Dendritic cell treated with granulocyte-macrophage colony-stimulating factor and Interleukin-4, amounts not matched to agents 40 ng/mL and 50 ng/mL, for 4 days (primary cell): ENCODE measurements around the gene SNX7.

Experiments used
- H3K27ac Mint-ChIP-seq: one replicate; pipeline ENCODE4 v1.8.0; 2022; ENCODE audit warnings: mild to moderate bottlenecking, mixed read lengths
- H3K27me3 Mint-ChIP-seq: one replicate; pipeline ENCODE4 v1.8.0; 2022; ENCODE audit warnings: mild to moderate bottlenecking, mixed read lengths
- H3K36me3 Mint-ChIP-seq: one replicate; pipeline ENCODE4 v1.8.0; 2022; ENCODE audit warnings: low read depth, mixed read lengths
- H3K4me1 Mint-ChIP-seq: one replicate; pipeline ENCODE4 v1.8.0; 2022; ENCODE audit warnings: low read depth, mixed read lengths
- H3K4me3 Mint-ChIP-seq: one replicate; pipeline ENCODE4 v1.8.0; 2022; ENCODE audit warnings: mild to moderate bottlenecking, moderate library complexity, mixed read lengths
- H3K9me3 Mint-ChIP-seq: one replicate; pipeline ENCODE4 v1.8.0; 2022; ENCODE audit warnings: mixed read lengths
- intact Hi-C: fragments of 100-400 bp; cut with micrococcal nuclease; formaldehyde crosslinking; loops from one replicate; pipeline ENCODE4 v1.15.0; 2022

Gene SNX7

DNA sequence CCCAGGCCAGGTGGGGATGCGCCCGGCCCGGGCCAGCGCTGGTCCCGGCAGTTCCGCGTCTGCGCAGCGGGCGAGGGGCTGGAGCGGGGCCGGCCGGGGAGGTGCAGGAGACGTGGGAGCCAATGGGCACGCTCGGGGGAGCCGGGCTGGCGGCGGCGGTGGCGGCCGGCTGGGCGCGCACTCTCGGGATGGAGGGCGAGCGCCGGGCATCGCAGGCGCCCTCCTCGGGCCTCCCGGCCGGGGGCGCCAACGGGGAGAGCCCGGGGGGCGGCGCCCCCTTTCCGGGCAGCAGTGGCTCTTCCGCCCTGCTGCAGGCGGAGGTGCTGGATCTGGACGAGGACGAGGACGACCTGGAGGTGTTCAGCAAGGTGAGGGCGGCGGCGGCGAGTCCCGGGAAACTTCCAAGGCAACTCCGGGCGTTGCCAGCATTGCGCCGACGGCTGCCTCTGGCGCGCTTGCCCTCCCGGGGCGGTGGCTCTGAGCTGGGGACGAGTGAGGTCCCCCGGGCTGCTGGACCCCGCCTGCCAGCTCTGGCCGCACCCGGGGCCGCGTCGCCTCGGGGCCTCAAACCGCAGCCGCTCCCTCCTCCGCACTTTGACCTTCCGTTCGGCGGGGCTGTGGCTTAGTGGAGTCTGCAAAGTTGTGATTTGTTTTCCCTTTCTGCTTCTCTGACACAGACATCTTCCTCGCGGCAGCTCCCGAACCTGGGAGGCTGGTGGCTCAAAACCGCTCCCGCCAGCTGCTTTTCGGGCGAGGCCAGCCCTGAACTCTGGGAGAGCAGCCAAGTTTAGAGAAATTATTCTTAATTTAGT lies at the start of gene SNX7:
SNX7 (plus strand) TSS at position 178 of the 812 bp plus-strand sequence; CDS start at position 189, 11 bp downstream.
- peaks cover 10% of the 10 kb centered on the region for H3K4me1 Mint-ChIP-seq
- H3K4me3 Mint-ChIP-seq = peak within 1 kb of the TSS; percentile 81
- intact Hi-C loops = no loop called here
- H3K36me3 Mint-ChIP-seq = no peaks in the 10 kb centered on the region
- peaks cover 51% of the 10 kb centered on the region for H3K27me3 Mint-ChIP-seq
- no peaks in the 10 kb centered on the region for H3K9me3 Mint-ChIP-seq
- H3K27ac Mint-ChIP-seq = no peak within 1 kb of the TSS

DNA sequence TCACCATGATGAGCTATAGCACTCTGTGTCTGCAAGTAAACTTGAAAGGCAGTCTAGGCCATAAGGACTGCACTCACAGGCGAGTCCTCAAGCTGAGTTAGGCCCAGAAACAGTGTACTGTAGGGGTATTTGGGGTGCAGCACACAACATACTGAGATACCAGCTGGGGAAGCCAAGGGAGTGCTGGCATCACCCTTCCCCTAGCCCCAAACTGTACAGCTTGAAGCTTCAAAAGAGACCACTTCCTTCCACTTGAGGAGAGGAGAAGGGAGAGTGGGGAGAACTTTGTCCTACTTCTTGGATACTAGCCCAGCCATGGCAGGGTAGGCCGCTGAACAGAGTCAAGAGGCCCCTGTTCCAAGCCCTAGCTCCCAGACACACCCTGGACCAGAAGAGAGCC lies 24.2 kb upstream of the SNX7 start:
- Mint-ChIP-seq H3K9me3 (peaks cover 45% of the 10 kb centered on the region), H3K4me1 (no peaks in the 10 kb centered on the region), H3K36me3 (no peaks in the 10 kb centered on the region), H3K4me3 (no peak overlapping the region), H3K27me3 (no peaks in the 10 kb centered on the region), H3K27ac (no peak overlapping the region)
- intact Hi-C loops = no loop called here

- H3K9me3 Mint-ChIP-seq = peaks cover 45% of the 10 kb centered on the region
- H3K27me3 Mint-ChIP-seq = no peaks in the 10 kb centered on the region
- H3K4me3 Mint-ChIP-seq = no peak overlapping the region
- H3K27ac Mint-ChIP-seq = no peak overlapping the region
- H3K36me3 Mint-ChIP-seq = no peaks in the 10 kb centered on the region
- no peaks in the 10 kb centered on the region for H3K4me1 Mint-ChIP-seq
- intact Hi-C loops = no loop called here
Measured at GRCh38 chr1:98638185-98638584, 23.3 kb upstream of the SNX7 start.

- Mint-ChIP-seq H3K27me3 (no peaks in the 10 kb centered on the region), H3K4me3 (no peak overlapping the region), H3K36me3 (no peaks in the 10 kb centered on the region), H3K9me3 (peaks cover 25% of the 10 kb centered on the region), H3K4me1 (no peaks in the 10 kb centered on the region), H3K27ac (no peak overlapping the region)
- intact Hi-C loops = no loop called here
Measured at GRCh38 chr1:98644510-98644909, 17.0 kb upstream of the SNX7 start.

- no peaks in the 10 kb centered on the region for H3K36me3 Mint-ChIP-seq
- no peaks in the 10 kb centered on the region for H3K4me1 Mint-ChIP-seq
- H3K9me3 Mint-ChIP-seq = peaks cover 14% of the 10 kb centered on the region
- intact Hi-C loops = no loop called here
- H3K27me3 Mint-ChIP-seq = no peaks in the 10 kb centered on the region
- no peak overlapping the region for H3K4me3 Mint-ChIP-seq
- no peak overlapping the region for H3K27ac Mint-ChIP-seq
Measured at GRCh38 chr1:98651116-98651632, 10.3 kb upstream of the SNX7 start.

GRCh38 chr1:98653123-98653522 lies 8.4 kb upstream of the SNX7 start:
- intact Hi-C loops = no loop called here
- Mint-ChIP-seq H3K27me3 (peaks cover 2% of the 10 kb centered on the region), H3K27ac (no peak overlapping the region), H3K4me3 (no peak overlapping the region), H3K9me3 (peaks cover 14% of the 10 kb centered on the region), H3K36me3 (no peaks in the 10 kb centered on the region), H3K4me1 (no peaks in the 10 kb centered on the region)

GRCh38 chr1:98659879-98660278 lies 1.6 kb upstream of the SNX7 start:
- Mint-ChIP-seq H3K4me3 (no peak overlapping the region), H3K4me1 (peaks cover 10% of the 10 kb centered on the region), H3K36me3 (no peaks in the 10 kb centered on the region)

DNA sequence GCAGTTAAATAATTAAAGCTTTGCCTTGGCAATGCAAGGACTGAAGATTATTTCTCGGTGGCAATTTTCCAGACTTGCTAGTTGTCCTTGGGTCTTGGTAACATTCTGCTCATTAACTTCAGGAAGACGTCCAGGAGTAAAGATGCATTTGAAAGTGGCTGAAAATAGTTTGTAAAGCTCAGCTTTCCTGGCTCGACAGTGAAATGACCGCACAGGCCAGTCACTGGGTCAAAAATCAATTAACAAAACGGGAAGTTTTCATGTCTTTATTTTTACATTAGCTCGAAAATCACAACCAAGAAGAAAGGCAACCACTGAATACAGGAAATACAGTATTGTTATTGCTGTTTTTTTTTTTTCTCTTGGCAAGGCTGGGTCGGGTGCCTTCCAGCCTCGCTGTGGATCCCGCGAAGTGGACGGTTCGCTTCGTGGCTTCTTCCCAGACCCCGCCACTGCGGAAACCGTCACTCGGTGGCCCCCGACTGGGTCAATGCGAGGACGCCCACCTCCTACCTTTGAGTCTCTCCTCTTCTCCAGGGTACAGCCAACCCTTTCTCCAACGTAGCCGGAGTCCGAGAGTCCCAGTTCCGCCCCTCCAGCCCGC lies 479 bp upstream of the SNX7 start:
- Mint-ChIP-seq H3K27me3 (peaks cover 49% of the 10 kb centered on the region), H3K4me3 (peak overlapping the region; percentile 81), H3K9me3 (no peaks in the 10 kb centered on the region), H3K27ac (no peak overlapping the region), H3K36me3 (no peaks in the 10 kb centered on the region), H3K4me1 (peaks cover 10% of the 10 kb centered on the region)
- intact Hi-C loops = no loop called here

More at GRCh38 chr1:98659879-98660278, 1.6 kb upstream of the SNX7 start:
- no peak overlapping the region for H3K27ac Mint-ChIP-seq
- peaks cover 49% of the 10 kb centered on the region for H3K27me3 Mint-ChIP-seq
- intact Hi-C loops = no loop called here
- no peaks in the 10 kb centered on the region for H3K9me3 Mint-ChIP-seq

GRCh38 chr1:98662356-98662670 lies 792 bp downstream of the SNX7 start:
- Mint-ChIP-seq H3K27ac (no peak overlapping the region), H3K36me3 (no peaks in the 10 kb centered on the region), H3K9me3 (no peaks in the 10 kb centered on the region), H3K4me3 (peak overlapping the region; percentile 81), H3K27me3 (peaks cover 51% of the 10 kb centered on the region), H3K4me1 (peaks cover 10% of the 10 kb centered on the region)
- intact Hi-C loops = no loop called here

GRCh38 chr1:98668733-98669132 lies 7.2 kb downstream of the SNX7 start:
- Mint-ChIP-seq H3K27me3 (peaks cover 7% of the 10 kb centered on the region), H3K27ac (no peak overlapping the region), H3K4me3 (no peak overlapping the region), H3K36me3 (no peaks in the 10 kb centered on the region), H3K9me3 (no peaks in the 10 kb centered on the region), H3K4me1 (no peaks in the 10 kb centered on the region)
- intact Hi-C loops = no loop called here

DNA sequence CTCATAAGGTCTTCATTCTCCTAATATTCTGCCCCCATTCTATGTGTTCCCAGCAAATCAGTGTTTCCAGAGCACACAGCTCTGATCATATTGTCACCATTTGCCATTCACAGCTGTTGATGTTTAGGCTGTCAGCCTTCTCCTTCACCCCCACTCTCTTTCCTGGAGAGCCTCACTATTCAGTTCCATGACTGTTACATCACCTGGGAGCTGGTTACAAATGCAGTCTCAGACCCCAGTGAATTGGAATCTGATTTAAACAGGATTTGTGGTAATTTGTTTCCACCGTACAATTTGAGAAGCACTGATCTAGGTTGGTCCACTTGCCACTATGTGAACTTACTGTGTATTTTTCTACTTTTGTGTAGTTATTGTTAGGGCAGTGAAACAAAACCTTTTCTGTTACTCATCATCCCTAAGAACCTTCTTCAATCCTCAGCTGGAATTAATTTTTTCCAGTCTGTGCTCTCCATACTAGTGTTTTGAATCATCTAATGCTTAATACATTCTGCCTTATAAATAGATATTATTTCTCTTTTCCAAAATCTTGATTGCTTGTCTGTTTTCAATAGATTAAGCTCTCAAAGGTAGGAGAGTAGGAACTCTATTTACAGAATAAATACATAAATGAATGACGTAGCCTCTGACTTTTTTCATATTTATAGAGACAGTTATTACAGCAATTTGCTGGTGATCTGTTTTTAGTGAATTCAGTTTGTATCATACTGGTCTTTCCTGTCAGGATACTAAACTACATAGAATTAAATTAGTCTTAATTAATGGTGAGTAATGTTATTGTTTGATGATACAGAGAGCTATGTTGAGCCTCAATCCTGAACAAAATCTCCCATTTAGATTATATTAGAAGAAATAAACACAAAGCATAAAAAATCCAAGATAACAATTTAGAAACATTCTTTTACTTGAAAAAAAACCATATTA lies 8.1 kb downstream of the SNX7 start:
- H3K36me3 Mint-ChIP-seq = no peaks in the 10 kb centered on the region
- intact Hi-C loops = no loop called here
- H3K9me3 Mint-ChIP-seq = no peaks in the 10 kb centered on the region
- peaks cover 2% of the 10 kb centered on the region for H3K27me3 Mint-ChIP-seq
- H3K4me1 Mint-ChIP-seq = no peaks in the 10 kb centered on the region
- no peak overlapping the region for H3K27ac Mint-ChIP-seq
- no peak overlapping the region for H3K4me3 Mint-ChIP-seq

- Mint-ChIP-seq H3K9me3 (no peaks in the 10 kb centered on the region), H3K4me1 (no peaks in the 10 kb centered on the region), H3K27me3 (no peaks in the 10 kb centered on the region), H3K36me3 (no peaks in the 10 kb centered on the region), H3K4me3 (no peak overlapping the region), H3K27ac (no peak overlapping the region)
- intact Hi-C loops = no loop called here
Measured at GRCh38 chr1:98672189-98672588, 10.7 kb downstream of the SNX7 start.

- Mint-ChIP-seq H3K27ac (no peak overlapping the region), H3K4me3 (no peak overlapping the region), H3K4me1 (no peaks in the 10 kb centered on the region), H3K36me3 (no peaks in the 10 kb centered on the region), H3K27me3 (no peaks in the 10 kb centered on the region), H3K9me3 (peaks cover 4% of the 10 kb centered on the region)
- intact Hi-C loops = no loop called here
Measured at GRCh38 chr1:98674075-98674781, 12.7 kb downstream of the SNX7 start.
